ENCODE measurements around the gene NCKAP5. TPM values are rescaled to one million over a fixed set of nuclear protein-coding genes. Genes with fewer than 3 reads are reported as not detected.

The NCKAP5 gene
- total RNA-seq, 1 experiment from 2014 or later = not detected

GRCh38 chr2:133158442-133158841, 409.8 kb downstream of the NCKAP5 start:
- CTCF ChIA-PET = no interaction called here
- Mint-ChIP-seq H3K36me3 (ENCODE audit: insufficient read depth, unreplicated experiment) (peaks cover 7% of the 10 kb centered on the region), H3K27me3 (ENCODE audit: insufficient read depth, unreplicated experiment) (no peaks in the 10 kb centered on the region), H3K4me3 (ENCODE audit: unreplicated experiment) (no peak overlapping the region), H3K27ac (ENCODE audit: low read depth, unreplicated experiment) (no peak overlapping the region), H3K9me3 (ENCODE audit: unreplicated experiment) (peaks cover 14% of the 10 kb centered on the region), H3K4me1 (ENCODE audit: insufficient read depth, unreplicated experiment) (no peaks in the 10 kb centered on the region)
- no peak for DNase-seq (ENCODE audit: unreplicated experiment)
- POLR2A ChIA-PET = no interaction called here
- BruUV-seq (replicated peaks) = no TSS peak
- TF ChIP-seq, protein P1, sequence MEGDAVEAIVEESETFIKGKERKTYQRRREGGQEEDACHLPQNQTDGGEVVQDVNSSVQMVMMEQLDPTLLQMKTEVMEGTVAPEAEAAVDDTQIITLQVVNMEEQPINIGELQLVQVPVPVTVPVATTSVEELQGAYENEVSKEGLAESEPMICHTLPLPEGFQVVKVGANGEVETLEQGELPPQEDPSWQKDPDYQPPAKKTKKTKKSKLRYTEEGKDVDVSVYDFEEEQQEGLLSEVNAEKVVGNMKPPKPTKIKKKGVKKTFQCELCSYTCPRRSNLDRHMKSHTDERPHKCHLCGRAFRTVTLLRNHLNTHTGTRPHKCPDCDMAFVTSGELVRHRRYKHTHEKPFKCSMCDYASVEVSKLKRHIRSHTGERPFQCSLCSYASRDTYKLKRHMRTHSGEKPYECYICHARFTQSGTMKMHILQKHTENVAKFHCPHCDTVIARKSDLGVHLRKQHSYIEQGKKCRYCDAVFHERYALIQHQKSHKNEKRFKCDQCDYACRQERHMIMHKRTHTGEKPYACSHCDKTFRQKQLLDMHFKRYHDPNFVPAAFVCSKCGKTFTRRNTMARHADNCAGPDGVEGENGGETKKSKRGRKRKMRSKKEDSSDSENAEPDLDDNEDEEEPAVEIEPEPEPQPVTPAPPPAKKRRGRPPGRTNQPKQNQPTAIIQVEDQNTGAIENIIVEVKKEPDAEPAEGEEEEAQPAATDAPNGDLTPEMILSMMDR (IDR thresholded peaks at IDR 0.05; ENCODE audit: unreplicated experiment) = no peak
- intact Hi-C loops (cut with micrococcal nuclease) = no loop called here

GRCh38 chr2:133158024-133158423, 410.2 kb downstream of the NCKAP5 start:
- POLR2A ChIA-PET = no interaction called here
- intact Hi-C loops (cut with micrococcal nuclease) = no loop called here
- Mint-ChIP-seq H3K4me3 (ENCODE audit: unreplicated experiment) (no peak overlapping the region), H3K4me1 (ENCODE audit: insufficient read depth, unreplicated experiment) (no peaks in the 10 kb centered on the region), H3K27me3 (ENCODE audit: insufficient read depth, unreplicated experiment) (no peaks in the 10 kb centered on the region), H3K27ac (ENCODE audit: low read depth, unreplicated experiment) (no peak overlapping the region), H3K9me3 (ENCODE audit: unreplicated experiment) (peaks cover 14% of the 10 kb centered on the region), H3K36me3 (ENCODE audit: insufficient read depth, unreplicated experiment) (peaks cover 7% of the 10 kb centered on the region)
- no peak for DNase-seq (ENCODE audit: unreplicated experiment)
- CTCF ChIA-PET = no interaction called here
- BruUV-seq (replicated peaks) = no TSS peak
- TF ChIP-seq, protein P1 (IDR thresholded peaks at IDR 0.05; ENCODE audit: unreplicated experiment) = no peak

- DNase-seq (ENCODE audit: unreplicated experiment) = no peak
- TF ChIP-seq, protein P1 (IDR thresholded peaks at IDR 0.05; ENCODE audit: unreplicated experiment) = no peak
- intact Hi-C loops (cut with micrococcal nuclease) = no loop called here
- Mint-ChIP-seq H3K4me1 (ENCODE audit: insufficient read depth, unreplicated experiment) (no peaks in the 10 kb centered on the region), H3K9me3 (ENCODE audit: unreplicated experiment) (peaks cover 14% of the 10 kb centered on the region), H3K27ac (ENCODE audit: low read depth, unreplicated experiment) (no peak overlapping the region), H3K27me3 (ENCODE audit: insufficient read depth, unreplicated experiment) (no peaks in the 10 kb centered on the region), H3K4me3 (ENCODE audit: unreplicated experiment) (no peak overlapping the region), H3K36me3 (ENCODE audit: insufficient read depth, unreplicated experiment) (peaks cover 7% of the 10 kb centered on the region)
- ChIA-PET CTCF (interaction anchor here (1.2 kb wide), 1 partner anchor 609 kb away, joined by 5 read pairs; no protein-coding TSS in a partner anchor), POLR2A (no interaction called here)
- no TSS peak for BruUV-seq (replicated peaks)
Observed at GRCh38 chr2:133157141-133157540, 411.1 kb downstream of the NCKAP5 start.

DNA sequence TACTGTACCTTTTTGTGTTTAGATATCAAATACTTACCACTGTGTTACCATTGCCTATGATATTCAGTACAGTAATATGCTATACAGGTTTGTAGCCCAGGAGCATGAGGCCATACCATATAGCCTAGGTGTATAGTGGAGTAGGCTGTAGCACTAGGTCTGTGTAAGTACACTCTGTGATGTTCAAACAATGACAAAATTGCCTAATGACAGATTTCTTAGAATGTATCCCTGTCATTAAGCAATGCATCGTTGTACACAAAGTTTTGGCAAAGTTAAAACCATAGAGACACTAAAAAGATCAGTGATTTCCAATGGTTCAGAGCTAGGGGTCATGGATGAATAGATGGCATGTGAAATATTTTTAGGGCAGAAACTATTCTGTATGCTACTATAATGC, 415.5 kb downstream of the NCKAP5 start:
- Mint-ChIP-seq H3K36me3 (ENCODE audit: insufficient read depth, unreplicated experiment) (no peaks in the 10 kb centered on the region), H3K9me3 (ENCODE audit: unreplicated experiment) (peaks cover 22% of the 10 kb centered on the region), H3K27me3 (ENCODE audit: insufficient read depth, unreplicated experiment) (no peaks in the 10 kb centered on the region), H3K4me3 (ENCODE audit: unreplicated experiment) (no peak overlapping the region), H3K4me1 (ENCODE audit: insufficient read depth, unreplicated experiment) (no peaks in the 10 kb centered on the region), H3K27ac (ENCODE audit: low read depth, unreplicated experiment) (no peak overlapping the region)
- DNase-seq (ENCODE audit: unreplicated experiment) = no peak
- CTCF ChIA-PET = no interaction called here
- TF ChIP-seq, protein P1 (IDR thresholded peaks at IDR 0.05; ENCODE audit: unreplicated experiment) = no peak
- POLR2A ChIA-PET = no interaction called here
- no TSS peak for BruUV-seq (replicated peaks)
- intact Hi-C loops (cut with micrococcal nuclease) = no loop called here

Data from MCF 10A (cell line).